ENCODE results near the gene SMCO2.

Gene SMCO2

GRCh38 chr12:27453421-27453820 is 6.9 kb downstream of the SMCO2 start:
- no peak for DNase-seq (ENCODE audit: low read depth)

GRCh38 chr12:27455589-27455988 is 9.1 kb downstream of the SMCO2 start:
- no peak for DNase-seq (ENCODE audit: low read depth)

- no peak for DNase-seq (ENCODE audit: low read depth)
Observed at GRCh38 chr12:27456618-27457017, 10.1 kb downstream of the SMCO2 start.

GRCh38 chr12:27460471-27460978 is 14.0 kb downstream of the SMCO2 start:
- peak; percentile 52 for DNase-seq (ENCODE audit: low read depth)

GRCh38 chr12:27462151-27462694 is 15.7 kb downstream of the SMCO2 start:
- peak; percentile 82 for DNase-seq (ENCODE audit: low read depth)

- DNase-seq (ENCODE audit: low read depth), result no peak
Observed at GRCh38 chr12:27462851-27463250, 16.3 kb downstream of the SMCO2 start.

GRCh38 chr12:27463511-27464219 is 17.1 kb downstream of the SMCO2 start:
- no peak for DNase-seq (ENCODE audit: low read depth)

GRCh38 chr12:27464220-27464554 is 17.7 kb downstream of the SMCO2 start:
- no peak for DNase-seq (ENCODE audit: low read depth)

GRCh38 chr12:27467641-27468040 is 21.1 kb downstream of the SMCO2 start:
- DNase-seq (ENCODE audit: low read depth), result no peak

GRCh38 chr12:27468241-27468640 is 21.7 kb downstream of the SMCO2 start:
- DNase-seq (ENCODE audit: low read depth), result no peak

- DNase-seq (ENCODE audit: low read depth), result no peak
Observed at GRCh38 chr12:27469176-27469736, 22.7 kb downstream of the SMCO2 start.

GRCh38 chr12:27472604-27473003 is 26.1 kb downstream of the SMCO2 start:
- DNase-seq (ENCODE audit: low read depth), result no peak

GRCh38 chr12:27474344-27474743 is 27.8 kb downstream of the SMCO2 start:
- peak; percentile 84 for DNase-seq (ENCODE audit: low read depth)

- DNase-seq (ENCODE audit: low read depth), result no peak
Observed at GRCh38 chr12:27477049-27477448, 30.5 kb downstream of the SMCO2 start.

GRCh38 chr12:27478949-27479348 is 32.4 kb downstream of the SMCO2 start:
- no peak for DNase-seq (ENCODE audit: low read depth)

GRCh38 chr12:27480016-27480415 is 33.5 kb downstream of the SMCO2 start:
- DNase-seq (ENCODE audit: low read depth), result no peak

GRCh38 chr12:27486961-27487360 is 40.4 kb downstream of the SMCO2 start:
- no peak for DNase-seq (ENCODE audit: low read depth)

GRCh38 chr12:27488479-27488878 is 41.9 kb downstream of the SMCO2 start:
- no peak for DNase-seq (ENCODE audit: low read depth)

GRCh38 chr12:27491226-27491625 is 44.7 kb downstream of the SMCO2 start:
- no peak for DNase-seq (ENCODE audit: low read depth)

GRCh38 chr12:27493260-27493940 is 46.9 kb downstream of the SMCO2 start:
- DNase-seq (ENCODE audit: low read depth), result peak; percentile 24

GRCh38 chr12:27497446-27497845 is 50.9 kb downstream of the SMCO2 start:
- no peak for DNase-seq (ENCODE audit: low read depth)

- DNase-seq (ENCODE audit: low read depth), result no peak
Observed at GRCh38 chr12:27498149-27498548, 51.6 kb downstream of the SMCO2 start.

GRCh38 chr12:27498761-27499160 is 52.2 kb downstream of the SMCO2 start:
- peak; percentile 39 for DNase-seq (ENCODE audit: low read depth)

All from iris pigment epithelial cell (primary cell).